GM21423 (cell line): ENCODE data around the gene SCAMP1.
A peak's percentile ranks its signal among the peaks of the same experiment; 100 is the strongest.

Experiments
- ATAC-seq: cut with Tn5 transposase; IDR thresholded peaks from one replicate; pipeline ENCODE4 v1.9.1; 2021; ENCODE audit warnings: mild to moderate bottlenecking, moderate library complexity; ENCODE audit not compliant: unreplicated experiment

Gene SCAMP1

GRCh38 chr5:78490709-78491485, 130.5 kb downstream of the SCAMP1 start:
- ATAC-seq, result no peak

- ATAC-seq, result no peak
Observed at GRCh38 chr5:78492224-78492623, 131.8 kb downstream of the SCAMP1 start.

- ATAC-seq, result no peak
Observed at GRCh38 chr5:78492650-78493049, 132.2 kb downstream of the SCAMP1 start.

- ATAC-seq, result no peak
Observed at GRCh38 chr5:78495800-78496199, 135.4 kb downstream of the SCAMP1 start.

DNA sequence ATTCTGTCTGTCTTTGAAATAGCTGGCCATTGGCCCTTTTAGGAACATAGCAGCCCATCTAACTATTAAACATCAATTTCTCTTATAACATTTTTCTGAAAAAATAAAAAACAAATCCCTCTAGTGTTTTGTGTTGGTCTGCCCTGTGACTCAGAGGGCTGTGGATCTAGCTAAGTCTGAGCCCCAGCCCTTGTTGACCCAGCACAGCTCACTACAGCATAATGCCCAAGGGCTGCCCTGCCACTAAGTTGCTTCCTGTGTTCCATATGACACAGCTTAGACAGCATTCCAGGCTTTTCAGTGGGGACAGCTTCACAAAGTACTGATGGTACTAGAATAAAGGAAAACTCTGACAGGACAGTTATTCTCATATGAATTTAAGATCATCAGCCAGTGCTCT, 136.0 kb downstream of the SCAMP1 start:
- no peak for ATAC-seq

DNA sequence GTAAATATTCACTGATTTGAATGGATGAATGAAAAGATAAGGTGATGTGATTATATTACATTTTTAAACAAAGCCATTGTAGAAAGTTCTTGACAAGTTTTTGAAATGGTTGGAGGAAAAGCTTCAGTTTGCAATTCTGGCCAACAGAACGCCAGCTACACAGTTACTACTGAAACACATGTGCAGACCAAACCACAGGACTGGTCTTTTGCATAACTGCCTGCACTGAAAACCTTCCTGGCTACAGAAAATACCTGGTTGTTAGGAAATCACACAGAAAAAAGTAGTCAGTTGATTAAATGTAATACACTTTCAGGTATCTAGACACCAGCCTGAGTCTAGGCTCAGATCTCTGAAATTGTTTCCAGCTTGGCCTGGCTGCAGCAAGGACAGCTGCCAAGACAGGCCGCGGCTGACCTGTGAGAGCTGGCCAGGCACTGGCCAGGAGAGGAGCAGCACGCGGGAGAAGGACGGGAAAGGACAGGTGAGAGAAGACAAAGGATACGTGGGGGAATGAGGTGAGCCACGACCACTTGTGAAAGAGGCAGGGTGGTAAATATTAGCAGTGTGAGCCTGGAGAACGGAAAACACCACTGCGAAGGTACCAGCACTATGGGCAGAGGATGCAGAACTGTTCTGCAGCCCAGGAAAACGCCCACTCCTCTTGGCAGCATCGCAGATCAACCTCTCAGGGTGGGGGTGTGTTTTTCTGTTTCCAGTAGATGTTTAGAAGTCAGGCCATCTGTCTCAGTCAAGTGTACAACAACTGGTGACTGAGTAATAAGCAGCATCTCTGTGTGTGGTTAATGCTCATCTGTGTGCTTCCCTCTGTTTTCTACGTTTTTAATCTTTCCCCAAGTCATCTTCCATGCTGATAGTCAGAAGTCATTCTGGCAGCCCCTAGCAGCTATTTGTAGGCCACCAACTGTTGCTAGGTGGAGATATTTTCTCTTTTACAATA, 137.4 kb downstream of the SCAMP1 start:
- ATAC-seq, result peak; percentile 54

DNA sequence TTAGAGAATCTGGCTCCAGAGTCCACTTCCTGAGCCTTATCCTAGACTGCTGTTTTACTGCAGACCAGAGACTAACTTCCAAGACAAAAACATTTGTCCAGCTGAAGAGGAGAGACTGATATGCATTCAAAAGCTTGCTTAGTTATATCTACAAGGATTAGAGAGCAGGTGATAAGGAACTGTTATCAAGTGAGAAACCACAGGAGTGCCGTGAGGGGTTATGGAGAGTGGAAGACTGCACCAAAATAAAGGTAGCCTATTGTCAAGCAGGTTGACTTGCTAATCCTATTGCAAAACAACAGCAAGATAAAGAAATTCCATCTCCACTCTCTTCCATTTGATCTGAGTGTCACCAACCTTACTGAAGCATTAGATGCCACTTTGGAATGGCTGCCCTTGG, 139.1 kb downstream of the SCAMP1 start:
- no peak for ATAC-seq

- no peak for ATAC-seq
Observed at GRCh38 chr5:78500028-78500427, 139.6 kb downstream of the SCAMP1 start.

GRCh38 chr5:78500871-78501270, 140.5 kb downstream of the SCAMP1 start:
- ATAC-seq, result no peak

DNA sequence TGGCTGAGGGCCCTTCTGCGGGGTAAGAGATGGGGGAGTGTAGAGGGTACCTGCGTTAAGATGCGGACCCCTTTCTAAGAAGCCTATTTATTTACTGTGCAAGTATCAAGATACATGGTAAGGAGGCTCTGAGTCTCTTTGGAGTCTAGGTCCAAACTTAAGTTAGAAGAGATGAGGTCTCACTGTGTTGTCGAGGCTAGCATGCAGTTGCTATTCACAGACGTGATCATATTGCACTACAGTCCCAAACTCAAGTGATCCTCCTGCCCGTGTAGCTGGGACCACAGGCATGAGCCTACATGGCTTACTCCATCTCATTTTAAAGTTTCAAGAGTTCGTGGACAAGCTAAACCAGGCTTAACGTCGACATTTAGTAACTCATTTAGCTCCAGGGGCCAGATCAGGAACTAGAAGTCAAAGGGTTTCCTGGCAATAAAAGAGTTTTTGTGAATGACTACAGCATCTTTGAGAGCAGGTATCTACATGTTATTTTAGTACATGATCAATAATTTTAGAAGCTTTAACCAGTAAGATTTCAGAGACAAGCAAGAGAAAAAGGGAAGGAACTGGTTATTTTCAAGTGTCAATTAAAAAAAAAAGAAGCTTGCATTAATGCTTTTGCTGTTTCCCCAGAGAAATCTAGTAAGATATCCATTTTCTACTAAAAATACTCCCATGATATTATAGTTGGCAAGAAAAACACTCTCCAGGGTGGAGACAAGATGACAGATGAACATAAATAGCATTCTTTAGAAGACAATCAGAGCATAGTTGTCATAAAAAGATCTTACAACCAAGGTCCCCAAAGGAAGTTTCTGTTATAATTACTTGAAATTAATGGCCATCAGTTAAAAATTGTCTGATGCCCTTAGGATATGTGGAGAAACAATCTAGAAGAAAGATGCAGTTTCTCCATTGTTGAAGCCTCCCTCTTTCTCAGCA, 141.3 kb downstream of the SCAMP1 start:
- no peak for ATAC-seq

DNA sequence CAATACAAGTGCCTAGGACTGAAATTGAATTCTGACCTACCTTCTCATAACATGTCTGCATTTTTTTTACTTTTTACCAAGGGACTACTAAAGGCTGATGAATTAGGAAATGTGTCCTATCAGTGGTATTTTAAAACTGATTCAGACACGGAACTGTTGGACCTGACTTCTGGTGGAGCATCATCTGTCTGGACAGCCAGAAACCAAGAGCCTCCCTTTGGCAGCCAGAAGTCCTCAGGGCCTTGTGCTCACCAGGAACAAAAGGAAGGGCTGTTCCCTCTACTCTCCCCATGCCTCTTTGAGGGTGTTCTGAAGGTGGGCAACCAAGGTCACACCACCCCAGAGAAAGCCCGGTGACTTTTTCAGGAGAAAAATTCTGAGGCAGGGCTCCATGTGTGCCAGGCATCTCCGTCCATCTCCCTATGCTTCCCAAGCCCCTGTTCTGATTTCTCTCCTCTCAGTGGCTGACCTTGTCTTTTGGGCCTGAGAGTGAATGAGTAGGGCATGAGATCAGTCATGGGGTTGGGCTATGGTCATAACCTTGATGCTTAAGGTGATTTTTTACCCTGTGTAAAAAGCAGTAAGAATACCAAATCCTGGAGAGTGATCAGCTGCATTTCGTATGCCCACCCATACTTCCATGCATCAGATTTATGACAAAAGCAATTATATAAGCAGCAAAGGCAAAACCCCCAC, 143.7 kb downstream of the SCAMP1 start:
- ATAC-seq, result no peak

DNA sequence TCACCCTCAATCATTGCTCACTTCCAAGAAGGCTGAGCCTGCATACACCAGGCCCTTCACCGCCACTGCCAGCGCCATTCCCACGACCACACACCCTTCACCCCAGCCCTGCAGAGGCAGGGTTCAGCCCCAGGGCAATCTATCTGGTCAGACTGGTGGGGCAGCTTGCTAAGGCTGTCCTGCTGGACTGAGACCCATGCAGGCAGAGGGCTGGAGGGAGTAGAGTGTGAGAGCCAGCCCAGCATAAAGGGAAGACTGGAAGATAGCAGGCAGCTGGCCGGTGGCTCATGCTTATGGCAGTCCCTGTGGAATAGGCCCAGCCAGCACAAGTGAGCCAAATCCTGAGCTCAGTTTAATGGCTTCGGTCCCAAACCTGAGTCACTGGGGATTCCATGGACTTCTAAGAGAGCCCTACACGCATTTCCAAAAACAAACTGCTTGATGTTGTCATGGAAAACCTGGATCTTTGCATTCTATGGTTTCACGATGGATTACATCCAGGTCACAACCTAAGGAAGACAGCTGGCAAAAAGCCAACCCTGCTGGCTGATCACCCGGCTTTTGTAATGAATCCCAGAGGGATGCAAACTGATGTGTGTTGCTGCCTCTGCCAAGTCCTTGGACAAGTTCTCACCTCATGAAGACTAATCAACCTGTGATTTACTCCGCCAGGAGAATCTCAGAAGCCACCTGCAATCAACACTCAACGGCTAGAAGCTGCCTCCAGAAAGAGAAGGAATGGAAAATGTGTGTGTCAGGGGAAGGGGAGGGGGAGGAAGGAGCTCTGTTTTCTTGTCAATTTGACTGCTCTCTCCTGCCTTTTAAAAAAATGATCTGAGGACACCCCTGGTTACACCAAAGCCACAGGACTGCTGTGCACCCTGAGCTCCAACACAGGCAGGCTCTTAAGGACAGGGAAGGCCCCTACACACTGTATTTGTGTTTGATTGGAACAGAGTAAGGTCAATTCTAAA, 144.6 kb downstream of the SCAMP1 start:
- no peak for ATAC-seq

GRCh38 chr5:78505860-78506259, 145.4 kb downstream of the SCAMP1 start:
- no peak for ATAC-seq

DNA sequence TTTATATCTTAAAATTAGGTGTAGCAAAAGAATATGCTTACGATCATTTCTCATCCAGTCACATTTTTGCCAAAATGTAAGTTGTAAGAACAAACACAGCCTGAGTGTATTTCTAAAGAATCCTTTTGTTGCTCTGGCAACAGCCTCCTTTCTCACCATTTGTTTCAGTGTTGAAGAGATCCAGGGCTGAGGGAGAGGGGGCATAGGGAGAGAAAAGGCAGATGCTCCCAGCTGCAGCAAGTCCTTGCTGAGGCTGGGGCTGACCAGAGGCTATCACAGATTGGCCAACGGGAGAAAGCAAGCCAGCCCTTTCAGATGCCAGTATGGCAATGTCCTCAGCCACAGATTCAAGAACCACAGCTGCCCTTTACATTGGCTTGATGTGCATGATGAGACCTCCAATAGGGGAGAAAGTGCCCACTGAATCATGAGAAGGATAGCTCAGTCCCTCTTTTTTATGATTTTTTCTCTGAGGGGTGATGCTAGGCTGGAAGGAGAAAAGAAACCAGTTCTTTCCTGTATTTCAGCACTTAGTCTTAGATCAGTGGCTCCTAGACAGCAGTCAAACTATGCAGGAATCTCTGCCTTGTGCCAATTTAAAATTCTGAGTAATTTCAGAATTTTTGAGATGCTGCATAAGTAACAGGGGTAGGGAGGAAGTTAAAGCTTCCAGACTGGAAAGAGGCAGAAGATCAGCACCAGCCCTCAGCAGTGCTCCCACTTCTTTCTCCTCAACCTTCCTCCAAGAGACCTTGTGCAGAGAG, 146.0 kb downstream of the SCAMP1 start:
- no peak for ATAC-seq

DNA sequence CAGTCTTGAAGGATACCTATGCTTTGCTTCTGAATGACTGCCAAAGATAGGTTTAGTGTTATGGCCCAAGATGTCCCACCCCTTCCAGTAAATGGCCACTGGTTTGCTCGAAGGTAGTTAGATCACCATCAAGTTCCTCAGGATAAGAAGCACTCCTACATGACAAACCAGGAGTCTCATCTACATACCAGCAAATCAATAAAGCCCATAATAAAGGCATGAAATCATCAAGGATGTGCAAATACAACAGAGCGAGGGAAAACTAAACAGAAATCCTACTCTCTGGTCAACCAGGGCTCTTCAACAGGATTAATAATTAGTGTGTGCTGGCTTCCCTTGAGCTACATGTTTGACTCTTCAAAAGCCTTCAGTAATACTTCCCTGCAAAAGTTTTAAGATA, 147.1 kb downstream of the SCAMP1 start:
- no peak for ATAC-seq

- ATAC-seq, result no peak
Observed at GRCh38 chr5:78508186-78508765, 147.9 kb downstream of the SCAMP1 start.

DNA sequence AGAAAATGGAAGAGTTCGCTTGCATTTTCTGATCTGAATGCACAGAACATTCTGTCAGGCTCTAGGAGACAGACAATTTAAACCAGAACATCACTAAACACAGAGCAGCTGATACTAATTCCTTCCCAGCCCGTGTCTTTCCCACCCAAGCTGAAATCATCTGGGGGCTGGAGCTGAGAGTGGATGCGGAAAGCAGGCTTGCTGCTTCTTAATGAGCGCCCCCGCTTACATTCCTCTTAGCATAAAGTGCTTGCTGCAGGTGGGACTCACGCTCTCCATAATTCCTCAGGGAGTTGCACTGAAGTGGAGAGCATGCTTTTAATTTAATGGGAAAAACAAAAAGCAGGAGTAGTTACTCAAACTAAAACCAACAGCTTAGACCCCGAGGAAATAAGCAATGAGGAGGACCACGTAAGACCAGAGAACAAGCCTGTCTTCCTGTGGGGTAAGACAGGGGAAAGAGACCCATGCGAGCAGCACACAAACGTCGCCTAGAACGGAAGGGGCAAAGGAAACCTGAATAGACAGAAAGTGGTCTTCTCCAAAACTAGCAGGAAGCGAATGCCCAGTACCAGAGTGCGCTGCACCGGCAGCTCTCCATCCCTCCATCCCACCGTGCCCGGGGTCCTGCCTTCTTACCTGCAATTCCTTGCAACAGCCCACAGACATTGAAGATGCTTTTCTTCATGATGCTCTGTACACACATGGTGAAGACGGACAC, 148.9 kb downstream of the SCAMP1 start:
- no peak for ATAC-seq
